Adrenal gland (tissue), 5 donors: ENCODE data around the gene ATG2B.

Source experiments
- CTCF ChIP-seq, 6 experiments: fragments of 450-650 bp in 4 of 6; fragments of 200-600 bp in 2 of 6; sonication (generic) in 1 of 6; IDR thresholded peaks; 1 replicate in 5 of 6; 2 replicates in 1 of 6; pipeline versions ENCODE4 v1.5.1 to v1.8.0; 2016 to 2021; ENCODE audit warnings: antibody characterized with exemption in 6 of 6, mild to moderate bottlenecking in 2 of 6, moderate library complexity in 1 of 6
- POLR2A ChIP-seq, 2 donors: fragments of 450-650 bp; IDR thresholded peaks; one replicate each; pipeline ENCODE4 v1.6.1; 2017; ENCODE audit warnings: antibody characterized with exemption in 2 of 2, mild to moderate bottlenecking in 2 of 2, moderate library complexity in 1 of 2
- donor health status: DM: no; HTN: no; CAD: no.

GRCh38 chr14:96240641-96241040 lies 122.5 kb downstream of the ATG2B start:
- TF ChIP-seq CTCF (IDR thresholded peaks at IDR 0.05), result no peak
- no peak for TF ChIP-seq POLR2A (IDR thresholded peaks at IDR 0.05)
